ENCODE data around the gene COLEC12.
A peak's percentile ranks its signal among the peaks of the same experiment; 100 is the strongest.

Gene COLEC12

GRCh38 chr18:473802-474201, 26.7 kb downstream of the COLEC12 start:
- DNase-seq = no peak

DNA sequence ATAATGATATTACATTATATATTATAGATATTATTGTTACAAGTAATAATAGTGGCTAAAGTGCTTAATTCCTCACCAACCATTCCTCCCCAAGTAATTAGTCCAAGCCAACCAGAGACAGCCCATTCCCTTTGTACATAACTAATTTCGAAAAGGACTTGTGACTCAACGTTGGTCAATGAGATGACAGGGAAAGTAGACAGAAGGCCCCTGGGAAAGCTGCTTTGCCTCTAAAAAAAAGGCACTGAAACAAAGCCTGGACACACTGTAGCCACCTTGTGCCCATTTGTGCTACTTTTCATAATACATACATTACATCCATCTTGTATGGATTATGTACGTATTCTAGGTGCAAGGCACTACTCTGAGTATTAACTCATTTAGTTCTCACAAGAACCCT, 28.8 kb downstream of the COLEC12 start:
- no peak for DNase-seq

- DNase-seq = no peak
Observed at GRCh38 chr18:470661-471501, 29.6 kb downstream of the COLEC12 start.

DNA sequence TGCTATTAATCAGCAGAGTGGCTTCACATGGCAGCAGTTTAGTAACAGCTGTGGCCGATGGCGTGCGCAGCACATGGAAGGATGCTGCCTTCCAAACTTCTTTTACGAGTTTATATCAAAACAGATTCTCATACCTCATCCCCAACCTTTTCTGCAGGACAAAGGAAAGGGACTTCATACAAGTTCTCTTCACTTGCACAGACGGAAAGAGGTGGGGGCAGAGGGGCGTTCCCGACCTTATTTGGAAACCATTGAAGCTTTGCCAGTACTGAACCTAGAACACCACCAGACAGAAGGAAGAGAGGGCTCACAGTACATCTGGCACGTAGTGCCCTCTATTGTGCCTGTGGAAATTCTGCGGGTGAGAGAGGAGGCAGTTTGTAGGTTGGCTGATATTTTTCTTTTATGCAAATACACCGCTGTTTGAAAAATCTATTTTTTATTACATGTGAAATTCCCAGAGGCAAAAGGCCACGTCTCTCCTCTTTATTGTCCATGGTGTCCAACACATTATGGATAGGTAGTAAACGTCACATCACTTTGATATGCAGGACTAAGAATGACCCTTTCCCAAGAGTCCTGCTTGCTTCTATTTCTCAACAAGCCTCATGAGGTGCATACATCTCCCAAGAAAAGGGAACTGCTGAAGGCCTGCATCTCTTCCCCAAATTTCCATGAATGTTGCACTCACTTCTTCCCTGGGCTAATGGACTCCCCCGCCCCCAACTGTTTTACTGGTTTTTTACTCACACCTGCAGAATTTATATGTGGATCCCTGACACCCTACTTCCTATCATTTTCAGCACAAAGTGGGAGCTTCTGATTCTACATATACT, 31.3 kb downstream of the COLEC12 start:
- peak in 1 of 2 experiments; percentile 8 for DNase-seq

DNA sequence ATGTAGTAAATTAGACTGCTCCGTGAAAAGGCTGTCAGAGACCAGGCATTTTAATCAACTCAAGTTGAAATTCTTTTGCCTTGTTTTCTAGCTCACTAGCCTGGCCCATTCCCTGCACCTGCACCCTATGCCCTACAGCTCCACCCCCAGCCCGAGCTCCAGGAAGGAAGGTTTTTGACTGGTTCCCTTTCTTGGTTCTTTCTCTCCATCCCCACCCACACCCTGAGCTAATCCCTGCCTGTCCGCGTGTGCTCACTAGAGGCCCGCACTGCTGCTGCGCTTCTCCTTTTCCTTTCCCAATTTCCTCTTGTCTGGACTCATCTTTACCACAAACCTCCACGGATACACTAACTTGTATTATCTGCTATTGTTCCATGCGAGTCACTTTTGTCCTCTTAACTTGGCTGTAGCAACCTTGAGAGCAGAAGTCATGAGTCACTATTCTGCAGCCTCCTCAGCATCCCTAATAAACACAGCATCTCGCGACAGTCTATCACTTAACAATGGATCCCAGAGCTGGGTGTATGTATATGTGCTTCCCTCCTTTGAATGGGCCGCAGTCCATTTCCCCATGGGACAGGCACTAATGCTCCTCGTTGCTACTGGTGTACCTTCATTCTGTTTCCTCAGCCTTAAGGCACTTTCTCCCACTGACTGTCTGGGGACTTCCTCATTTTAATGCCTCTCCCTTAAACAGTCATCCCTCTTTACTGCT, 36.5 kb downstream of the COLEC12 start:
- no peak for DNase-seq

DNA sequence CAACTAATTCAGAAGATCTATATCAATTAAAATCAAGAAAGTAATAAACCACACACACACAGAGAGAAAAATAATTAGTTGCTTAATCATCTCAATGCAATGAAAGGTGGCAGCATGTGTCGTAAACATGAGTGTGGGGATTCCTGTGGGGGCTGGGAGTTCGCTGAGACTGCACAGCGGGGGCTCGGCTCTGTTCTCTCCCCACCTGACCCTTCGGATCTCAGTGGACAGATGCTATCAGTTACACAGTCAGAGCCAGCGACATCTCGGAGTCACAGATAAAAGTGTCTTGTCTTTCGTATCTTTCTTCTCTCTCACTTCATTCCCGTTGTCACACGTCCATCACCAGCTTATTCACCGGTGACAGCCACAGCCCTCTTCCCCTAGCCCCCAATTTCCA, 37.1 kb downstream of the COLEC12 start:
- DNase-seq = no peak

GRCh38 chr18:461762-462161, 38.7 kb downstream of the COLEC12 start:
- DNase-seq = no peak

DNA sequence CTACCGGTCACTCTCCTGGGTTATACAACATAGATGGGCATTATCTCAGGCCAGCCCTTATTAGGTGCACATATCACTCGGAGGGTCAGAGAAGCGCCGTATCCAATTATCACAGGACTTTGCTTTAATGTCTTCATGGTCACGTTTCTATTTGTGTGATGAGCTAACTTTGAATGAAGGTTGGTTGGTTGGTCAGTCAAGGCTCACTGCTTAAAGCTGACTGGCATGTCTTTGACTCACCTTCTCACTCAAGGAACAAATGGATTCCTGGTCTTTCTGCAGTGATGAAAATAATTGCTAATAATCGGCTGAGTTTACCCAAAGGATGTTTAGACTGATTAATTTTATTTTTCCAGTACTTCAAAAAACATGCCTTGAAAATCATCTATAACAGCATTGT, 39.7 kb downstream of the COLEC12 start:
- DNase-seq = no peak

GRCh38 chr18:459814-460593, 40.5 kb downstream of the COLEC12 start:
- no peak for DNase-seq

DNA sequence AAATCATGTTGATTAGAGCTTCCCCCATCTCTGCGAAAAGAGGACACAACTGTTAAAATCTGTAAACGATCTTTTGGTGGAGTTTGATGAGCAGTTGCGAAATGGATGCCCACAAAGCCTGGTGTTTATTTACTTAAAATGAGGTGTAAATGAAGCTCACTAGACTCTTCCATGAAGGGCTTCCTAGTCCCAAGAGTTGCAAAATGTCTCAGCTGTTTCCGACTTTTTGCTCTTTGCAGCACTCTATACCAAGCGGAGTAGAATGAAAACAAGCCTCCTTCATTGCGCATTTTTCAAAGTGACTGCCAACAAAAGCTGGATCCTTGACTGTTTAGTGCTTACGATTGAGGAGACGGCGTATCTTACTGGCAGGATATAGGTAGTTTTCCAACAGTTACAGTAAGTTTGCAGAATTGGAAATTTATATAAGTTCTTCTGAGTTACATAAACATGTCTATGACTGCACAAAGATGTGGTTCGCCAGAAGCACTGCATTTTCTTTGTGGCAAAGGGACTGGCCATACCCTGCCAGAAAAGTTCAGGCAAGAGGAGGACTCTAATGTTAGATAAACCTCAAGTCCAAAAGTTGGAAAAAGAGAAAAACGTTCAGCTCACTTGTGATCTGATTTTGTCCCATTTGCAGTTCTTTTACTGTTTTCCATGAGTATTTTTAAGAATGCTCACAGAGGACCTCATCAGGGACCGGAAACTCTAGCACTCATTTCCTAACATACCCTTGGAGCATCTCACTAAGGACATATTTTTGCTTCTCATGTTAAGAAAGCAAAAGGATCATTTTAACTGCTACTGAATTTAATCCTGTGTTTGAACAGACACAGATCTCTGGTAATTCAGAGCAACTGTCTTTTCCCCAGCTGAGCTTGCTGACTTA, 42.7 kb downstream of the COLEC12 start:
- no peak for DNase-seq

GRCh38 chr18:457140-457519, 43.4 kb downstream of the COLEC12 start:
- DNase-seq = no peak

GRCh38 chr18:456361-457139, 44.0 kb downstream of the COLEC12 start:
- no peak for DNase-seq

DNA sequence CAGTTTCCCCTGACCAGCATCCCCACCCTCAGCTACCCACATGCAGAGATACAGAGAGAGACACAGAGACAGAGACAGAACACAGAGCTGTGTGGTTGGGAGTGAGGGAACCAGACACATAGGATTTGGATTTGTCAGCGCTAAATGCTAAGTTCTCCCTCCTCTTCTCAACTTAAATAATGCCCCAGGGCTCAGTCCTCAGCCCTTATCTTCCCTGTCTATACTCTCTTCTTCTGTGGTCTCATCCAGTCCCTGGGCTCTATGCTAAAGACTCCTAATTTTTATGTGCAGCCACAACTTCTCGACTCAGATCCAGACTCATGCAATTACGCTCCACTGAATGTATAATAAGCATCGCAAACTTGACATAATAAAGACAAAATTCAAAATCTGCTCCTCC, 47.1 kb downstream of the COLEC12 start:
- no peak for DNase-seq

- DNase-seq = no peak
Observed at GRCh38 chr18:452816-453215, 47.7 kb downstream of the COLEC12 start.

GRCh38 chr18:449374-449773, 51.1 kb downstream of the COLEC12 start:
- DNase-seq = no peak

DNA sequence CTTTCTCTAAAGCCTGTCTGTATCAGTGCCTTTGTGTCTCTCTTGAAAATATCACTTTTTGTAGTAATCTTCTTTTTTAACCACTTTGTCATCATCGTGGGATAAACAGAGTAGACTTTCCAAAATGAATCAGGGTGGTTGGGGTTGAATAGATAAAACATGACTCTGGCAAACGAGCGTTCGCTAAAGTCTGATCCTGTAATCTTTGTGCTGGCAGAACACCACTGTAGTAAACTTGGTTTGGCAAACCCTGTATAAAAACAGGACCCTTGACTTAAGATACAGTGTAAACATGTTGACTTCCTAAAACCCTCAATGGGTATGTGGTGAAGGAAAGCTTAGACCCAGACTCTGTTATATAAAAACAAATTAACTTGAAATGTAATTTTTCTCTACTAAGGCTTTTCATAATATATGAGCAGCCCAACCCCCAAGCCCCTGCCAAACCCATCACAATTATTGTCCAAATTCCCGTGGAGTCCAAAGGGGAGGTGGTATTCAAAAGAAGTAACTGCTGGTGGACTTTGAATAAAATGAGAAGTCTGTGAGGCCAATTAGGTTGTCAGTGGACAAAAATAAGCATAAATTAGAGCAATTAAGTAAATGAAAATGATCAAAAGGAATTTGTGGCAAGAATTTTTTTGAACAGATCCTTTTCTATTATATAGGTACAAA, 52.2 kb downstream of the COLEC12 start:
- no peak for DNase-seq

DNA sequence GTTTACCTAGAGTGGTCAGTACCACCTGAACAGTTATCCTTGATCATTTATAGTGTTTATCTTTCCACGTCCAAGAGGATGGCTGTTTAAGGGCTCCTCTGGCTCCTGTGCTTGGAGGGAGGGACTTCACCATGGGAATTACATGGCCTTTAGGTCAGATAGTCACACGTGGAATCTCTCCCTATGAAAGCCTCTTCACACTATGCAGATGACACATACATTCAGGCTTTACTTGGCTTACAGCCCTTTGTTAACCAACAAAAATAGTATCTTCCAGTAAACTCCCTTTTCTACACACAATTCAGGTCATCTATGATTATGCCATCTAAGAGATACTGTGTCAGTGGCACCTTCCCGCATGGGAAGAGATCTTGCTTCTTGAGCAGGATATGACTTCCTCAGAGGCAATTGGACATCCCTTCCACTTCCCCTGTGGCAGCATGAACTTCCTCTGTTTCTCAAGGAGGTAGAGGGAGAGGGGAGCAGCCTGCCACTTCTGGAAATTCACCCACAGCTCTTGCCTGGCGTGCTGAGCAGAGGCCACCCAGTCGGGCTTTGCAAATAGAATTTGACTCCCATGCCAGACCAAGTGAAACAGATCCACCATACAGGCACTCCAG, 53.5 kb downstream of the COLEC12 start:
- DNase-seq = no peak

- DNase-seq = no peak
Observed at GRCh38 chr18:445055-445454, 55.4 kb downstream of the COLEC12 start.

DNA sequence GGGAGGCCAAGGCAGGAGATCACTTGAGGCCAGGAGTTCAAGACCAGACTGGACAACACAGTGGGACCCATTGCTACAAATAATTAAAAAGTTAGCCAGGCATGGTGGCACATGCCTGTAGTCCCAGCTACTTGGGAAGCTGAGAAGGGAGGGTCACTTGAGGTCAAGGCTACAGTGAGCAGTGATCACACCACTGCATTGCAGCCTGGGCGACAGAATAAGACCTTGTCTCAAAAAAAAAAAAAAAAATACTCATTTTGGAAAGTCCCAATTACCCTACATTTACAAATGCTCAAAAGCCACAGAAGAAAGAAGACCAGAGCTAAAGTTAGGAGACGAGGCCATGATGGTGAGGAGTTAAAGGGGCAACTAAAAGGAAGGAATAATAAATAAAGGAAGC, 61.9 kb downstream of the COLEC12 start:
- DNase-seq = no peak

DNA sequence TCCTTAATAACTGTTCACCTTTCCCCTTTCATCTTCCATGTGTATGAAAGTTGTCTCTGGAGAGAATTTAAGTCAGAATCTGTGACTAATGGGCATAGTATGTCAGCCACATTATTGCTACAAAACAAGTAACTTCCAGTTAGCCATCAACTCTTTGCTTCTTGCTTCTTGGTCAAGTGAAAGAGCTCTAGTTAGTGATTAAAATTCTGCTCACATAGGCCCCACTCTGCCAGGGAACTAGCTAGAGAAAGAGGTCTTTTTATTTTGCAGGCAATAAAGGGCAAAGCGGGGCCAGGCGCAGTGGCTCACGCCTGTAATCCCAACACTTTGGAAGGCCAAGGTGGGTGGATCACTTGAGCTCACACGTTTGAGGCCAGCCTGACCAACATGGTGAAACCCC, 64.6 kb downstream of the COLEC12 start:
- DNase-seq = no peak

Data from NCI-H526 (cell line).